ENCODE data around the gene ASXL1.
"Not testable (repeated sequence)": the region's sequence is repeated elsewhere in the genome, so short reads cannot be mapped to it uniquely, and the experiment has no call there.

Gene ASXL1

GRCh38 chr20:32455171-32455900 lies 97.2 kb downstream of the ASXL1 start:
- no peak for DNase-seq

- no peak for DNase-seq
These were observed 98.0 kb downstream of the ASXL1 start for GRCh38 chr20:32455901-32456701.

GRCh38 chr20:32456869-32457478 lies 98.8 kb downstream of the ASXL1 start:
- DNase-seq: no peak

- DNase-seq: no peak
These were observed 99.4 kb downstream of the ASXL1 start for GRCh38 chr20:32457479-32457986.

GRCh38 chr20:32458061-32458836 lies 100.1 kb downstream of the ASXL1 start:
- DNase-seq: no peak

GRCh38 chr20:32458837-32459220 lies 100.7 kb downstream of the ASXL1 start:
- DNase-seq: no peak

- DNase-seq: no peak
These were observed 102.1 kb downstream of the ASXL1 start for GRCh38 chr20:32460231-32460630.

- DNase-seq: no peak
These were observed 102.7 kb downstream of the ASXL1 start for GRCh38 chr20:32460683-32461320.

GRCh38 chr20:32461836-32462600 lies 103.9 kb downstream of the ASXL1 start:
- DNase-seq: no peak

GRCh38 chr20:32462900-32463641 lies 104.9 kb downstream of the ASXL1 start:
- no peak for DNase-seq

GRCh38 chr20:32463642-32464400 lies 105.7 kb downstream of the ASXL1 start:
- DNase-seq: no peak

- no peak for DNase-seq
These were observed 106.4 kb downstream of the ASXL1 start for GRCh38 chr20:32464401-32465091.

GRCh38 chr20:32465092-32465900 lies 107.2 kb downstream of the ASXL1 start:
- DNase-seq: no peak

- not testable (repeated sequence) for DNase-seq
These were observed 108.0 kb downstream of the ASXL1 start for GRCh38 chr20:32465901-32466675.

GRCh38 chr20:32466739-32467505 lies 108.8 kb downstream of the ASXL1 start:
- DNase-seq: no peak

- no peak for DNase-seq
These were observed 109.6 kb downstream of the ASXL1 start for GRCh38 chr20:32467506-32468312.
